HG03571 (cell line): ENCODE measurements around the gene NBEA.
"Not testable (repeated sequence)": the region's sequence is repeated elsewhere in the genome, so short reads cannot be mapped to it uniquely, and the experiment has no call there.

ENCODE experiments used
- ATAC-seq: cut with Tn5 transposase; IDR thresholded peaks from one replicate; pipeline ENCODE4 v1.9.1; 2021; ENCODE audit not compliant: unreplicated experiment

NBEA gene

DNA sequence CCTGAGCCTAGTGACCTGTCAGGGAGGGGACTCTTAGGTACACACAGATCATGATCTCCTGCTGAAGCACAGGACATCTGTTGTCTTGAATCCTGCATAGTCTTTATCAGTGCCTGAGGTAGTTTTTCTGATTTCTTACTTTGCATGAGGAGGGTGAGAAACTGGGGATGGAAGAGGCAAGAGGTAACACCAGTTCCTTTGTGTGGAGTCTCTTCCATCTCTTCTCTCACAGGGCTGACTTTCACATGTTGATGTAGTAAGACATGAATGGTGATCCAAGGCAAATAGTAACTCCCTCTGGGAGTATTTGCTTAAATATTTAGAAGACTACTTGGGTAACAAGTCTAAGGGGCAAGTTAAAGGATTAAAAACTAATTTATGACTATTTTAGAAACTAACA lies 9.5 kb downstream of the NBEA start:
- ATAC-seq = no peak

DNA sequence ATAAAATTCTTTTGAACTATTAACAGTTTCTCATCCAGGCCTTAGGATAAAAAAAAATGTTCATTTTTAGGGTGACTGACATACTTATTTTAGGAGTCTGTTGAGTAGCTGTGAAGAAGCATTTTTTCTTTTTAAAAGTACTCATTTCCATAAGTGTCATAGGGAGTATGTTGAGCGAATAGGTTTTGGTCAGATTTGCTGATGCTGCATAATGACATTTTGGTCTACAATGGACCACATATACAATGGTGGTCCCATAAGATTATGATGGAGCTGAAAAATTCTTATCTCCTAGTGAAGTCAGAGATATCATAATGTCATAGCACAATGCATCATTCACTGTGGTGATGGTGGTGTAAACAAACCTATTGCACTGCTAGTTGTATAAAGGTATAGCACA lies 17.4 kb downstream of the NBEA start:
- no peak for ATAC-seq

DNA sequence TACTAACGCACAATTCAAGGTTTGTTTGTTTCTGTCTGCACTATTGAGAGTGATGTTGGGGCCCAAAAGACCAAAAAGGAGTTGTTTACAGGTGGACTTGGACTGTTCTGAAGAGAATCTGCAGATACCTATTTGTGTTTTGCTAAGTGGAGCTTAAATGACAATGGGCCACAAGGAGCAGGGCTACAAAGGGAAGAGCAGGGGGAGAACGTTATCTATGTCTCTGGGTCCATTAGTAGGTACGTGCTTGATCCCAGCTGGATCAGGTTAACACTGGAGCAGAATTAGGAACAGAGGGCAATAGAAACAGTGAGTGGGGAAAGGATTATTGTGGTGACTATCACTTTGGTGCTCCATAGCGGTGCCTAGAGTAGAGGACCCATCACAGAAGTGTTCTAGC lies 22.5 kb downstream of the NBEA start:
- no peak for ATAC-seq

DNA sequence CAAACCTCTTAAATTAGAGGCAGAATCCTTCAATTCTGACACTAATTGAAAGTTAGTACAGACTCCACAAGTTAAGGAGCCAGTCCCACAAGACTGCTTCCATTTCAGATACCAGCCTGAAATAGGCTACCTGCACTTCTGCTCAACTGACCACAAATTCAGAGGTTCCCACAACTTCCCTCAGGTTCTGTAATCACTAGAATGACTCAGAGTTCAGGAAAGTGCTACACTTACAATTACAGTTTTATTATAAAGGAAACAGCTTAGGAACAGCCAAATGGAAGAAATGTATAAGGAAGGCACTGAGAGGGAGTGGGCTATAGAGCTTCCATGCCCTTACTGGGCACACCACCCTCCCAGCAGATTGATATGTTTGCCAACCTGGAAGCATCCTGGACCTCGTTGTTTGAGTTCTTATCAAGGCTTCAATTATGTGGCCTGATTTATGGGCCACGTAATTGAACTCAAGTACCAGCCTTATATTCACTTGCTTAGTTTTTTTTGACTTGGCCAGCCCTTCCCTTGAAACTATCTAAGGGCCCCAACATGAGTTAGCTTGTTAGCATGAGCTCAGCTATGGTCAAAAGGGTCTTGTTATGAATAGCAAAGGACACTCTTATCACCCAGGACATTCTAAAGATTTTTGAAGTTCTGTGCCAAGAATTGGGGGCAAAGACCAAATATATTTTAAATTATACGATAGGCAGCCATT lies 25.9 kb downstream of the NBEA start:
- ATAC-seq = no peak

DNA sequence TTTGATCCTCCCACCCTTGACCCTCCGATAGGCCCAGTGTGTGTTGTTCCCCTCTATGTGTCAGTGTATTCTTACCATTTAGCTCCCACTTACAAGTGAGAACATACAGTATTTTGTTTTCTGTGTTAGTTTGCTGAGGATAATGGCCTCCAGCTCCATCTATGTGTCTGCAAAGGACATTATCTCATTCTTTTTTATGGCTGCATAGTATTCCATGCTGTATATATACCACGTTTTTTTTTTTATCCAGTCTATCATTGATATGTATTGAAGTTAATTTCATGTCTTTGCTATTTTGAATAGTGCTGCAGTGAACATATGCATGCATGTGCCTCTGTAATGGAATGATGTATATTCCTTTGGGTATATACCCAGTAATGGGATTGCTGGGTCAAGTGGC lies 27.5 kb downstream of the NBEA start:
- ATAC-seq = not testable (repeated sequence)

DNA sequence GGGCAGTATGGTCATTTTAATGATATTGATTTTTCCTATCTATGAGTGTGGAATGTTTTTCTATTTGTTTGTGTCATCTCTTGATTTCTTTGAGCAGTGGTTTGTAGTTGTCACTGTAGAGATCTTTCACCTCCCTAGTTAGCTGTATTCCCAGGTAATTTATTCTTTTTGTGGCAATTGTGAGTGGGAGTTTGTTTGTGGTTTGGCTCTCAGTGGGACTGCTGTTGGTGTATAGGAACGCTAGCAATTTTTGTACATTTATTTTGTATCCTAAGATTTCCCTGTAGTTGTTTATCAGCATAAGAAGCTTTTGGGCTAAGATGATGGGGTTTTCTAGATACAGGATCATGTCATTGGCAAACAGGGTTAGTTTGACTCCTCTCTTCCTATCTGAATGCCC lies 28.9 kb downstream of the NBEA start:
- no peak for ATAC-seq

DNA sequence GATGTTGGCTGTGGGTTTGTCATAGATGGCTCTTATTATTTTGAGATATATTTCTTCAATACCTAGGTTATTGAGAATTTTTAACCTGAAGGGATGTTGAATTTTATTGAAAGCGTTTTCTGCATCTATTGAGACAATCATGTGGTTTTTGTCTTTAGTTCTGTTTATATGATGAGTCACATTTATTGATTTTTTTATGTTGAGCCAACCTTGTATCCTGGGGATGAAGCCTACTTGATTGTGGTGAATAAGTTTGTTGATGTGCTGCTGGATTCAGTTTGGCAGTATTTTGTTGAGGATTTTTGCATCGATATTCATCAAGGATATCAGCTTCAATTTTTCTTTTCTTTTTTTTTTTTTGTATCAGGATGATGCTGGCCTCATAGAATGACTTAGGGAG lies 29.4 kb downstream of the NBEA start:
- no peak for ATAC-seq

DNA sequence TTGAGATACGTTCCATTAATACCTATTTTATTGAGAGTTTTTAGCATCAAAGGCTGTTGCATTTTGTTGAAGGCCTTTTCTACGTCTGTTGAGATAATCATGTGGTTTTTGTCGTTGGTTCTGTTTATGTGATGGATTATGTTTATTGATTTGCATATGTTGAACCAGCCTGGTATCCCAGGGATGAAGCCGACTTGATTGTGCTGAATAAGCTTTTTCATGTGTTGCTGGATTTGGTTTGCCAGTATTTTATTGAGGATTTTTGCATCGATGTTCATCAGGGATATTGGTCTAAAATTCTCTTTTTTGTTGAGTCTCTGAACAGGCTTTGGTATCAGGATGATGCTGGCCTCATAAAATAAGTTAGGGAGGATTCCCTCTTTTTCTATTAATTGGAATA lies 43.1 kb downstream of the NBEA start:
- ATAC-seq = not testable (repeated sequence)

DNA sequence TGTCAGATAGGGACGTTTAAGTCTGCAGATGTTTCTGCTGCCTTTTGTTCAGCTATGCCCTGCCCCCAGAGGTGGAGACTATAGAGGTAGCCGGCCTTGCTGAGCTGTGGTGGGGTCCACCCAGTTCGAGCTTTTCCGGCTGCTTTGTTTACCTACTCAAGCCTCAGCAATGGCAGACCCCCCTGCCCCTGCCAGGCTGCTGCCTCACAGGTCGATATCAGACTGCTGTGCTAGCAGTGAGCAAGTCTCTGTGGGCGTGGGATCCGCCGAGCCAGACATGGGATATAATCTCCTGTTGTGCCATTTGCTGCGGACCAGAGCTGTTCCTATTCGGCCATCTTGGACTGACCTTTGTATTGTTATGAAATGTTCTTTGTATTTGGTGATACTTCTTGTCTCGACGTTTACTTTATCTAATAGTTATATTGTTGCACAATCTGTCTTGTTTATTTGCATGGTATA lies 46.3 kb downstream of the NBEA start:
- no peak for ATAC-seq

DNA sequence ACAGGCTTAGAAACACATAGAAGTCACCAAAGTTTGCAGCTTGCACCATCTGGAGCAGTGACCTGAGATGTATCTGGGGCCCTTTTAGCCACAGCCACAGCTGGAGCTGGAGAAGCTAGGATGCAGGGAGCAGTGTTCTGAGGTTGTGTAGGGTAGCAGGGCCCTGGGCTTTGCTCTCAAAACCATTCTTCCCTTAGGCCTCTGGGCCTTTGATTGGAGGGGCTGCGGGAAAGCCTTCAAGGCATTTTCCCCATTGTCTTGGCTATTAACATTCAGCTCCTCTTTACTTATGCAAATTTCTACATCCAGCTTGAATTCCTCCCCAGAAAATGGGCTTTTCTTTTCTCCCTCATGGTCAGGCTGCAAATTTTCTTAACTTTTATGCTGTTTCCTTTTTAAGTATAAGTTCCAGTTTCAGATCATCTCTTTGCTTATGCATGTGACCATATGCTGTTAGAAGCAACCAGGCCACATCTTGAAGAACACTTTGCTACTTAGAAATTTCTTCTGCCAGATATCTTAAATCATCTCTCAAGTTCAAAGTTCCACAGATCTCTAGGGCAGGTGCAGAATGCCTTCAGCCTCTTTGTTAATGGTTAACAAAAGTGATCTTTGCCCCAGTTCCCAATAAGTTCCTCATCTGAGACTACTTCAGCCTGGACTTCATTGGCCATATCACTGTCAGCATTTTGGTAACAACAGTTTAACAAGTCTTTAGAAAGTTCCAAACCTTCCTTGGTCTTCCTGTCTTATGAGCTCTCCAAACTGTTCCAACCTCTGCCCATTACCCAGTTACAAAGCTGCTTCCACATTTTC lies 48.5 kb downstream of the NBEA start:
- no peak for ATAC-seq

DNA sequence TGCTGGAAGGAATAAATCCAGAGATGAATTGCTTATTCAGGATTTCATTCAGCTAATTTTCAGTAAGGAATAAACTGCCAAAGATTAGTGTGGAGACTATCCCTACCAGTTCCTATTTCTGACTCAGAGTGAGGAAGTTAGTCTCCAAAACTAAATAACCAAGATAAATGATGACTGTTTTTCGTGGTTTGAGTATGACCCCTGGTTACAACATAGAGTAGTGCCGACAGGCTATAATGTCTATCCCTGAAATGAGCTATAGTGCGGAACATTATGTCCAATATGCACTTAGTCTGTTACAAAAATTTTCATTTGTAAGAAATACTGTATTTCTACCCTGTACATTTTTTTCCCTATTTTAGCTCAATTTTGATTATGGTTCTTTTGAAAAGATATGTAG lies 51.4 kb downstream of the NBEA start:
- no peak for ATAC-seq

DNA sequence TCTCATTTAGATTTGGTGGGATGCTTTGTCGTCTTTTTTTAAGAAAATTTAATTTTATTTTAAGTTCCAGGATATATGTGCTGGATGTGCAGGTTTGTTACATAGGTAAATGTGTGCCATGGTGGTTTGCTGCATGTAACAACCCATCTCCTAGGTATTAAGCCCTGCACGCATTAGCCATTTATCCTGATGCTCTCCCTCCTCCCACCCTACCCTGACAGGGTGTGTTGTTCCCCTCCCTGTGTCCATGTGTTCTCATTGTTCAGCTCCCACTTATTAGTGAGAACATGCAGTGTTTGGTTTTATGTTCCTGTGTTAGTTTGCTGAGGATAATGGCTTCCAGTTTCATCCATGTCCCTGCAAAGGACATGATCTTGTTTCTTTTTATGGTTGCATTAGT lies 61.7 kb downstream of the NBEA start:
- ATAC-seq = not testable (repeated sequence)

DNA sequence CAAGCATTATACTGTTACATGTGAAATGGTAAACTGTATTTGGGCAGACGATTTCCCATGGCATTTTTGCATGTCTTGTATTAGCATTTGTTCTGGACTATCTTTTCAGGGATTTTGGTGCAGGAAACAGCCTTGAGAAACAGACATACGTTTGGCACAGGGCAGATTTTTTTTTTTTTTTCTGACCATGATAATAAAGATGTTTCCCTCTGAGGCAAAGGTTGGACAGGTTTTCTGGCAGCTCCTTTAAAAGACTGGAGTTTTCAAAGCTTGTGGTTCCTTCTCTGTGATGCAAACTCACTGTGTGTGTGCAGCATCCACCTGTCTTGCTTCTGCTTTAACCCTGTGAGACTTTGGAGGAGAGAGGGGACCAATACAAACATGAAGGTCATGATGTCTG lies 63.0 kb downstream of the NBEA start:
- no peak for ATAC-seq

DNA sequence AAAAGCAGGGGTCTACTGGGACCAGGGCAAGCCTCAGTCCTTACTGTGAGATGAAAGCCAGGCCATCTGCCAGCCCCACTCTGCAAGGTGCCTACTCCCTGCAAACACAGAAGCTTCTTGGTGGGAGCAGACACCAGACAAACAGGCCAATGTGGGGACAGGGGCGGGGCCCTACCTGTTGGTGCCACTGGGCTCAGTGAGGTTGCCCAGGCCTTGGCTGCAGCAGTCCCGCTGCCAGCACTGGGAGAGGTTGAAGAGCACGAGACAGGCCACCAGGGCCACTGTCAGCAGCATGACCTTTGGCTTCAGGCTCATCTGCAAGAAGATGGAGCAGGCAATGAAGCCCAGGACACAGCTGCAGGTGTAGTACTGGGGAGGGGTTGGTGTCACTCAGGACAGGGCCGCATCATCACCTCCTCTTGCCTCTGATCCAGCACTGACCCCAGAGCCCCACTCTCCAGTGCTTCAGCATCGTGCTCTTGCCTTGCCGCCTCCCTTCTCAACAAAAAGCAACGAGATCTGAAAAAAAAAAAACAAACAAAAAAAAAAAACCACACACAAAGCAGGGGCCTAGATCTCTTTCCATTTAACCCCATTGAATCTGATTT lies 72.6 kb downstream of the NBEA start:
- ATAC-seq = no peak

DNA sequence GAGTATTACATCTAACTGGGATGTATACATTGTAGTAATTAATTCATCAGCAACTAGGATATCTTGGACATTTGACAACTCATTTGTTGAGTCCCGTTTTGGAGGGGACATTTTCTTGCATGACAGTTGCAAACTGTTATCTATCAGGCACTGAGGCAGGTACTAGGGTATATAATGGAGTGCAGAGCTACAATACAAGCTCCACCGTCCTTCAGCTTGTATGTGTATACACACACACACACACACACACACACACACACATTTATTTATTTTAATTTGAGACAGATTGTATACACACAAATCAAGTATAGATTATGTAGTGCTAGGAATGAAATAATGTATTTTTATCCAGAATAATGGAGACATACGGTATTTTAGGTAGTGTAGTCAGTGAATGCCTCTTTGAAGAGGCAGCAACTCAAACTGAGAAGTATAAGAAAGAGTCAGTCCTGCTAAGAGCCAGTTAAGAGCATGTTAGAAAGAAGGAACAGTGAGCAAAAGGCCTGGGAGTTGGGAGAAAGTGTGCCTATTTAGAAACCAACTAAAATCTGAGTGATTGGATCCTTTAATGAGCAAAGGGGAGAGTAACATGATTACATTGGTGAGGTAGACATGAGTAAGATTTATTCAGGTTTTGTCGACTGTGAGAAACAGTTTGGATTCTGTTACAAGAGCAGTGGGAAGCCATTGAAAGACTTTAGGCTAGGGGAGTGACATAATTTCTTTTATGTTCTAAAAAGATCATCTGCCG lies 74.5 kb downstream of the NBEA start:
- no peak for ATAC-seq

DNA sequence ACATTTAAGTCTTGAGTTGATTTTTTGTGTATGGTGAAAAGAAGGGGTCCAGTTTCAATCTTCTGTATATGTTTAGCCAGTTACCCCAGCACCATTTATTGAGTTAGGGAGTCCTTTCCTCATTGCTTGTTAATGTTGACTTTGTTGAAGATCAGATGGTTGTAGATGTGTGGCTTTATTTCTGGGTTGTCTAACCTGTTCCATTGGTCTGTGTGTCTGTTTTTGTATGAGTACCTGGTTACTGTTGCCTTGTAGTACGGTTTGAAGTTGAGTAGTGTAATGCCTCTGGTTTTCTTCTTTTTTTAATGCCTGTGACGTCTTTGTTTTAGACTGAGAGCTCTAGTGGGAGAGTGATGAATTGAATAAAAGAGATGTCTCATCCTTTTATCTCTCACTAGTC lies 83.2 kb downstream of the NBEA start:
- no peak for ATAC-seq

DNA sequence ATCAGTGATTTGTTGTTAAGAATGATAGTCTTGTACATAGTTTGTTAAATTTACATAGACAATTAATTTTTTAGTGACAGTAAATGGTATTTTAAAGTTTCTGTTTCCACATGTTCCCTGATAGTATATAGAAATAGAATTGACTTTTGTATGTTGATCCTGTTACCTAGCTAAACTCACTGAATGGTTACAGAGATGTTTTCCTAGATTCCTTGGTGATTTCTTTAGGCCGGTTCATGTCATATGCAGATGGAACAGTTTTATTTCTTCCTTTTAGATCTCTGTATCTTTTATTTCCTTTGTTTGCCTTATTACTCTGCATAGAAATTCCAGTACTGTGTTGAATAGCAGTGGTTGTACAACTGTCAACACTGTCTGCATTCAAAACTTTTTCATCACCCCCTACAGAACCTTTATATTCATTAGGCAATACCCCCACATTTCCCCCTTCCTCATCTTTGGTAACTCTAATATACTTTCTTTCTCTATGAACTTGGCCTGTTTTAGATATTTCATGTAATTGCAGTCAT lies 86.3 kb downstream of the NBEA start:
- no peak for ATAC-seq

DNA sequence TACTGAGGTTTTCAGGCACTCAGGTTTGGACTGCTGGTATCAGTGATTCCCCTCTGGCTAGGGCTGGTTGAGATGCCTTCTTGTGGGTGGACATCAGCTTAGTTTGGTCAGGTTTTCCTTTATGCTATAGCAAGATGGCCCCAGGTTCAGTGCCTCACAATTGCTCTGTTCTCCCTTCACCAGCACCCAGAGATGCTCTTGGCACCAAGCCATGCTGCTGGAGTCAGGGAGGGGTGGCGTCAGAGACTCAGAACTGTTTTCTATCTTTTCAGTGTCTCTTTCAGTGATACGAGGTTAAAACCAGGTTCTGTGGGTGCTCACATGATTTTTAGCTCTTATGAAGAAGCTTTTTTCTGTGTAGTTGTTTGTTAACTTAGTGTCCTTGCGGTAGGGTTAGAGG lies 96.9 kb downstream of the NBEA start:
- no peak for ATAC-seq

DNA sequence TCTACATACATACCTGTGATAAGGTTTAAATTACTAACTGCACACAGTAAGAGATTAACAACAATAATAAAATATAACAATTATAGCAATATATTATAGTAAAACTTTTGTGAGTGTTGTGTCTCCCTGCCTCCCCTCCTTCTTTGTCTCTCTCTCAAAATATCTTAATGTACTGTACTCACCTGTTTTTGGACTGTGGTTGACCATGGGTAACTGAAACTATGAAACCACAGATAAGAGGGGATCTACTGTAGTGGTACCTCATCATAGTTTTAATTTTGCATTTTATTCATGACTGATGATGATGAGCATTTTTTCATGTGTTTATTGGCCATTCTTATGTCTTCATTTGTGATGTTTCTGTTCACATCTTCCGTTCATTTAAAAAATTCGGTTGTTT lies 104.5 kb downstream of the NBEA start:
- no peak for ATAC-seq

DNA sequence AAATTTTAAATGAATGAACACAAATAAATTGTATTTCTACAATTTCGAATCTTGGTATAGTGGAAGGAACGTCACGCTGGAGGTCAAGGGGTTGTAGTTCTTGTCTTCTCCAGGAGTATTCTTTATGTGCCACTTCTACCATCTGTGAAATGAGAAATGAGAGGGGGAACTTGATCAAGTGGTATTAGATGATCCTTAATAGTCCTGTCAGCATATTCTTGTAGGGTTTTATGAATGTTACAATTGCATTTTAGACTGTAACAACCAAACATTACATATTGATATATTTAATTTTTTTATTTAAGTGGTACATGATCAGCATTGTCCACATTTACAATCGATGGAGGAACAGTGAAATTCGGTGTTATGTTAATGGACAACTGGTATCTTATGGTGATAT lies 113.6 kb downstream of the NBEA start:
- ATAC-seq = no peak

DNA sequence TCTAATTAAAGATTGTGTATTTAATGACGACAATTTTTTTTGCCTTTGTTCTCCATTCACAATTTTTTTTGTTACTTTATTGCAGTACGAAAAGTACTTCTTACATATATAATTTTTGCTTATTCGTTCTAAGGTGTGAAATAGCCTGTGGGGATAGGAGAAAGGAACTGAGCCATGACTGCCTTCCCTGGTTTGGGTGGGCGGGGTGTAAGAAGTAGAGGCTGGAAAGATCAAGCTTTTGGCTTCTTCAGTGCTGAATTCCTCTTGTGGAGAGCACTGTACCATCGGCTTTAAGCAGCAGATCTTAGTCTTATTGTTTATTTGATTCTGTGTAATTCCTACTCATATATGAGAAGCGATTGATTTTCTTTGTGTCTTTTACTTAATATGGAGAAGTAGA lies 115.8 kb downstream of the NBEA start:
- no peak for ATAC-seq
